Caco-2 (cell line): ENCODE measurements around the gene RIPOR2. TPM values are rescaled to one million over a fixed set of nuclear protein-coding genes. Genes with fewer than 3 reads are reported as not detected.

Source experiments
- BruUV-seq: library from RNA; stranded (reverse); fragments of 400-500 nt; replicated peaks from 2 replicates; lab custom pipeline; 2021; lab: Mats Ljungman, UMichigan
- CTCF ChIA-PET: fragments of 300-600 bp; sonication (Branson Sonifier 250); formaldehyde crosslinking; loops from one replicate; lab custom pipeline; 2022; ENCODE audit warnings: antibody characterized with exemption; lab: Charles Lee
- POLR2A ChIA-PET: fragments of 300-600 bp; sonication (Branson Sonifier 250); formaldehyde crosslinking; loops from one replicate; lab custom pipeline; 2022; ENCODE audit warnings: antibody characterized with exemption; lab: Charles Lee
- DNase-seq, 2 experiments: peaks; one replicate each; pipeline versions ENCODE4 v3.0.0 to v3.0.0-alpha.2; 2020 to 2022
- H3K27me3 ChIP-seq: replicated peaks from 2 replicates; pipeline ENCODE4 v1.6.0; 2011; ENCODE audit warnings: low read length; ENCODE audit not compliant: control insufficient read depth, insufficient read depth
- H3K36me3 ChIP-seq: 2 replicates; pipeline ENCODE4 v1.5.1; 2011; ENCODE audit warnings: low read length; ENCODE audit not compliant: control insufficient read depth, insufficient read depth
- H3K4me1 ChIP-seq: fragments of 250-450 bp; sonication (Bioruptor Pico); 2 replicates; pipeline ENCODE4 v1.5.1; 2020; ENCODE audit warnings: mild to moderate bottlenecking
- H3K4me3 ChIP-seq: 2 replicates; pipeline ENCODE4 v1.5.1; 2011; ENCODE audit warnings: low read depth, mild to moderate bottlenecking, control low read depth, low read length
- H3K9me3 ChIP-seq: fragments of 250-450 bp; sonication (Bioruptor Pico); 2 replicates; pipeline ENCODE4 v1.5.1; 2020; ENCODE audit warnings: mild to moderate bottlenecking, moderate library complexity
- H3K27ac Mint-ChIP-seq: one replicate; pipeline ENCODE4 v1.8.0; 2022; ENCODE audit warnings: mixed read lengths; ENCODE audit not compliant: unreplicated experiment
- H3K27me3 Mint-ChIP-seq: one replicate; pipeline ENCODE4 v1.8.0; 2022; ENCODE audit warnings: mixed read lengths; ENCODE audit not compliant: insufficient read depth, unreplicated experiment
- H3K36me3 Mint-ChIP-seq: one replicate; pipeline ENCODE4 v1.8.0; 2022; ENCODE audit warnings: mild to moderate bottlenecking, mixed read lengths; ENCODE audit not compliant: insufficient read depth, unreplicated experiment
- H3K4me1 Mint-ChIP-seq: one replicate; pipeline ENCODE4 v1.8.0; 2022; ENCODE audit warnings: low read depth, mixed read lengths; ENCODE audit not compliant: unreplicated experiment
- H3K4me3 Mint-ChIP-seq: one replicate; pipeline ENCODE4 v1.8.0; 2022; ENCODE audit warnings: mild to moderate bottlenecking, moderate library complexity, mixed read lengths; ENCODE audit not compliant: unreplicated experiment
- H3K9me3 Mint-ChIP-seq: one replicate; pipeline ENCODE4 v1.8.0; 2022; ENCODE audit warnings: mixed read lengths; ENCODE audit not compliant: unreplicated experiment
- CTCF ChIP-seq, 2 experiments: fragments of 200-600 bp in 1 of 2; IDR thresholded peaks; 1 replicate in 1 of 2; 2 replicates in 1 of 2; pipeline versions ENCODE4 v1.5.1 to v1.8.0; 2011 to 2022; ENCODE audit warnings: antibody characterized with exemption in 1 of 2, control low read depth in 1 of 2, inconsistent platforms in 1 of 2, low read depth in 1 of 2, low read length in 1 of 2, mild to moderate bottlenecking in 1 of 2, moderate library complexity in 1 of 2; ENCODE audit not compliant: insufficient read depth in 1 of 2, severe bottlenecking in 1 of 2, unreplicated experiment in 1 of 2
- intact Hi-C: fragments of 100-400 bp; cut with micrococcal nuclease; formaldehyde crosslinking; loops from one replicate; pipeline ENCODE4 v1.10.0; 2022; ENCODE audit not compliant: unreplicated experiment
- total RNA-seq: library from RNA; stranded (reverse); gene quantifications from 2 replicates; pipeline ENCODE4 v1.2.3, GENCODE V29; 2022

The RIPOR2 gene
- total RNA-seq, 1 experiment from 2014 or later, result 0.64 TPM

- no peaks in the 10 kb centered on the region for H3K9me3 Mint-ChIP-seq
- no peak overlapping the region for H3K27ac Mint-ChIP-seq
- H3K4me3 Mint-ChIP-seq, result no peak overlapping the region
- ChIA-PET POLR2A (no interaction called here), CTCF (no interaction called here)
- Histone ChIP-seq H3K4me3 (no peak overlapping the region), H3K36me3 (no peaks in the 10 kb centered on the region), H3K4me1 (peaks cover 1% of the 10 kb centered on the region; the same call in 1 of the 2 replicates), H3K9me3 (no peaks in the 10 kb centered on the region), H3K27me3 (no peaks in the 10 kb centered on the region)
- TF ChIP-seq CTCF (IDR thresholded peaks at IDR 0.05; ENCODE audit: insufficient read depth in 1 of 2, low read depth in 1 of 2, low read length in 1 of 2, severe bottlenecking in 1 of 2, unreplicated experiment in 1 of 2), result no peak
- H3K27me3 Mint-ChIP-seq, result no peaks in the 10 kb centered on the region
- BruUV-seq, result no TSS peak
- H3K4me1 Mint-ChIP-seq, result peaks cover 14% of the 10 kb centered on the region
- no peak for DNase-seq
- no peaks in the 10 kb centered on the region for H3K36me3 Mint-ChIP-seq
- intact Hi-C loops, result no loop called here
These were observed 175.6 kb downstream of the RIPOR2 start for GRCh38 chr6:24760210-24760609.

- Mint-ChIP-seq H3K36me3 (no peaks in the 10 kb centered on the region), H3K27ac (no peak overlapping the region), H3K4me3 (no peak overlapping the region), H3K27me3 (no peaks in the 10 kb centered on the region), H3K9me3 (no peaks in the 10 kb centered on the region), H3K4me1 (peaks cover 14% of the 10 kb centered on the region)
- TF ChIP-seq CTCF (IDR thresholded peaks at IDR 0.05; ENCODE audit: insufficient read depth in 1 of 2, low read depth in 1 of 2, low read length in 1 of 2, severe bottlenecking in 1 of 2, unreplicated experiment in 1 of 2), result no peak
- H3K36me3 ChIP-seq, result no peaks in the 10 kb centered on the region
- 0 out of 2 replicates have a peak, but pooled peaks cover 3% of the 10 kb centered on the region for H3K9me3 ChIP-seq
- no peak for DNase-seq
- no peaks in the 10 kb centered on the region for H3K27me3 ChIP-seq
- no TSS peak for BruUV-seq
- H3K4me1 ChIP-seq, result peaks cover 4% of the 10 kb centered on the region; the same call in 1 of the 2 replicates
- no peak overlapping the region for H3K4me3 ChIP-seq
- POLR2A ChIA-PET, result no interaction called here
- intact Hi-C loops, result no loop called here
- CTCF ChIA-PET, result no interaction called here
These were observed 176.0 kb downstream of the RIPOR2 start for GRCh38 chr6:24759718-24760117.

- DNase-seq, result no peak
- Histone ChIP-seq H3K4me3 (no peak overlapping the region), H3K27me3 (no peaks in the 10 kb centered on the region), H3K9me3 (0 out of 2 replicates have a peak, but pooled peaks cover 6% of the 10 kb centered on the region), H3K4me1 (peaks cover 13% of the 10 kb centered on the region; the same call in 1 of the 2 replicates), H3K36me3 (no peaks in the 10 kb centered on the region)
- H3K4me3 Mint-ChIP-seq, result no peak overlapping the region
- no peaks in the 10 kb centered on the region for H3K4me1 Mint-ChIP-seq
- H3K9me3 Mint-ChIP-seq, result no peaks in the 10 kb centered on the region
- no peak for TF ChIP-seq CTCF (IDR thresholded peaks at IDR 0.05; ENCODE audit: insufficient read depth in 1 of 2, low read depth in 1 of 2, low read length in 1 of 2, severe bottlenecking in 1 of 2, unreplicated experiment in 1 of 2)
- no peaks in the 10 kb centered on the region for H3K27me3 Mint-ChIP-seq
- no peaks in the 10 kb centered on the region for H3K36me3 Mint-ChIP-seq
- no peak overlapping the region for H3K27ac Mint-ChIP-seq
- ChIA-PET CTCF (no interaction called here), POLR2A (no interaction called here)
- BruUV-seq, result no TSS peak
- intact Hi-C loops, result no loop called here
These were observed 178.1 kb downstream of the RIPOR2 start for GRCh38 chr6:24757611-24758010.
